Subcutaneous abdominal adipose tissue (tissue), 5 donors: ENCODE measurements around the gene ZNF343.

ENCODE experiments used
- H3K27ac ChIP-seq: one replicate; pipeline ENCODE4 v1.7.0; 2013; ENCODE audit warnings: low read depth, mild to moderate bottlenecking, inconsistent platforms, low read length, moderate library complexity
- H3K27me3 ChIP-seq, 5 donors: one replicate each; pipeline ENCODE4 v1.7.0; 2013; ENCODE audit warnings: low read length in 5 of 5, inconsistent platforms in 1 of 5; ENCODE audit not compliant: control insufficient read depth in 5 of 5, insufficient read depth in 4 of 5
- H3K36me3 ChIP-seq, 5 donors: one replicate each; pipeline ENCODE4 v1.7.0; 2013; ENCODE audit warnings: low read length in 5 of 5; ENCODE audit not compliant: control insufficient read depth in 5 of 5, insufficient read depth in 5 of 5
- H3K4me1 ChIP-seq, 5 donors: one replicate each; pipeline ENCODE4 v1.7.0; 2013; ENCODE audit warnings: low read length in 5 of 5, mild to moderate bottlenecking in 3 of 5, moderate library complexity in 1 of 5; ENCODE audit not compliant: control insufficient read depth in 5 of 5, insufficient read depth in 5 of 5
- H3K4me3 ChIP-seq, 5 donors: one replicate each; pipeline ENCODE4 v1.7.0; 2013; ENCODE audit warnings: low read length in 5 of 5, low read depth in 1 of 5
- H3K9ac ChIP-seq, 5 donors: one replicate each; pipeline ENCODE4 v1.7.0; 2013; ENCODE audit warnings: low read length in 5 of 5, mild to moderate bottlenecking in 4 of 5, moderate library complexity in 3 of 5
- H3K9me3 ChIP-seq, 5 donors: one replicate each; pipeline ENCODE4 v1.7.0; 2013; ENCODE audit warnings: low read length in 5 of 5; ENCODE audit not compliant: control insufficient read depth in 5 of 5
- donor health status: healthy.
- donor health status: healthy.
- donor health status: healthy.
- donor health status: healthy.
- donor health status: healthy.

Gene ZNF343

DNA sequence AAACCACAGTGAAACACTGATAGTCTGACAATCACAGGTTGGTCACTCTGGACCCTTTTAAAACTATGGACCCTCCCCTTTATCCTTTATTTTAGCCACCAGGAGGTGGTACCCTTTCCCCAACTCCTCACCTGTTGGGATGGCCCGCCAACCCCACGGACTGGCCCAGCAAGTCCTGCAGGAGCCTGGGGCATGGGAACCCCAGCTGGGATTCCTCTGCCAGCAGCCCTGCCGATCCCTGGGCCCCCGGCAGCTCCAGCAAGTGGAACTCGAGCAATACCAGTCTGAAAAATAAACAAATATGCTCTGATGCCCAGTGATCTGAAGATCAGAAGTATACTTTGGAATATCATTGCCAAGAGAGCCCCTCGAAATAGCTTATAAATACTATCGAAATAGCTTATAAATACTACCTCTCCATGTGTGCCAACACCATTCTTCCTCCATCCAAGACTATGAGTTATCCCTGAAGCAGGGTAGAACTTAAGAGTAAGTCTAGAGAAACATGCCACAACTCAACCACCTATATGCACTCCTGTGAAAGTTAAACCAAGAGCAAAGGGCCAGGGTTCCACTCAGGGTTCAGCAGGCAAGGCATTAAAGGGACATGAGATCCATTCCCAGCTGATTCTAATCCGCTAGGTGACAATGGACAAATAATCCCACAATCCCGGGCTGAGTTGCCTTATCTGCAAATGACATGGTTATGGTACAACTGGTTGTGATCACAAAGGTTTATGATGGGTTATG is 44.9 kb downstream of the ZNF343 start:
- Histone ChIP-seq H3K9me3 (no peaks in the 10 kb centered on the region), H3K27me3 (no peaks in the 10 kb centered on the region), H3K36me3 (peaks cover 49 to 89% (median 84%) of the 10 kb centered on the region in 5 donors), H3K9ac (no peak overlapping the region), H3K27ac (no peak overlapping the region), H3K4me3 (no peak overlapping the region), H3K4me1 (peaks cover 3 to 10% (median 7%) of the 10 kb centered on the region in 5 donors)

DNA sequence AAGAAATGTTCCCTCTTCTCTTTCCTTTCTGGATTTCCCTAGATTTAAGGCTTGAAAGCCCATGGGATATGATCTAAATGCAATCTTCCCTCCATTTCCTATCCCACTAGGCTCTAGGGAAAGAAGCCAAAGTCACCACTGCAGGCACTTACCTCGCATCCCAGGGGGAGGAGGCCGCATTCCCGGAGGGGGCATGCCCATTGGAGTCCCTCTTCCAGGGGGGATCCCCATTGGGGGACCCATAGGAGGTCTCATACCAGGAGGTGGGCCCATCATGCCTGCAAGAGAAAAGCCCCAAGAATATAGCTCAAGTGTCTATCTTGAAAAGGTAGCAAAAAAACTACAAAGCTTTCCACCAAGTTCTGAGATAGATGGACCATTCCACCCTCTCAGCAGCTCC is 46.2 kb downstream of the ZNF343 start:
- H3K27ac ChIP-seq = no peak overlapping the region
- H3K27me3 ChIP-seq = no peaks in the 10 kb centered on the region
- no peak overlapping the region for H3K4me3 ChIP-seq
- H3K36me3 ChIP-seq = peaks cover 52 to 81% (median 80%) of the 10 kb centered on the region in 5 donors
- peaks cover 0 to 3% (median 0%) of the 10 kb centered on the region in 5 donors for H3K4me1 ChIP-seq
- H3K9ac ChIP-seq = no peak overlapping the region
- H3K9me3 ChIP-seq = no peaks in the 10 kb centered on the region

DNA sequence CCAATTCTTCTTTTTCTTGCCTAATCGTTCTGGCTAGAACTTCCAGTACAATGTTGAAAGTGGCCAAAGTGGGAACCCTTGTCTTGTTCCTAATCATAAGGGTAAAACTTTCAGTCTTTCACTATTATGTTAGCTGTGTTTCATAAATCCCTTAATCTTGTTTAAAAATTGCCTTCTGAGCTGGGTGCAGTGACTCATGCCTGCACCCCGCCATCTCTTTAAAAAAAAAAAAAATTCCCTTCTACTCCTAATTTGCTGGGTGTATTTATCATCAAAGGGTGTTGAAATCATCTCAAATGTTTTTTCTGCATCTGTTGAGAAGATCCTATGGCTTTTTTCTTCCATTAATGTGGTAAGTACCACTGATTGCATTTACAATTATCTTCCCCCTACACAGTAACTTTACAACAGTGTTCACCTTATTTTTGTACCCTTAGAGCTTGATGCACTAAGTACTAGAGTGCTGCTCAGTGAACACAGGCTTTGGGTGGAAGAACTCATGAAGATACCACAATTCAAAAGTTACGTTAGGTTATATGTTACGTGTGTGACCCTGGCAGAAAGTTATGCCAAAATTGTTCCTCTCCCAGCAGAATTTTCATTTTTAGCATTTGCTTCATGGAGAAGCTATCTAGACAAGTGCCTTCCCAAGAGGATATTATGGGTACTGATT is 47.8 kb downstream of the ZNF343 start:
- Histone ChIP-seq H3K9ac (no peak overlapping the region), H3K27ac (no peak overlapping the region), H3K36me3 (peaks cover 44 to 67% (median 65%) of the 10 kb centered on the region in 5 donors), H3K27me3 (no peaks in the 10 kb centered on the region), H3K9me3 (no peaks in the 10 kb centered on the region), H3K4me1 (peaks cover 0 to 3% (median 0%) of the 10 kb centered on the region in 5 donors), H3K4me3 (no peak overlapping the region)

DNA sequence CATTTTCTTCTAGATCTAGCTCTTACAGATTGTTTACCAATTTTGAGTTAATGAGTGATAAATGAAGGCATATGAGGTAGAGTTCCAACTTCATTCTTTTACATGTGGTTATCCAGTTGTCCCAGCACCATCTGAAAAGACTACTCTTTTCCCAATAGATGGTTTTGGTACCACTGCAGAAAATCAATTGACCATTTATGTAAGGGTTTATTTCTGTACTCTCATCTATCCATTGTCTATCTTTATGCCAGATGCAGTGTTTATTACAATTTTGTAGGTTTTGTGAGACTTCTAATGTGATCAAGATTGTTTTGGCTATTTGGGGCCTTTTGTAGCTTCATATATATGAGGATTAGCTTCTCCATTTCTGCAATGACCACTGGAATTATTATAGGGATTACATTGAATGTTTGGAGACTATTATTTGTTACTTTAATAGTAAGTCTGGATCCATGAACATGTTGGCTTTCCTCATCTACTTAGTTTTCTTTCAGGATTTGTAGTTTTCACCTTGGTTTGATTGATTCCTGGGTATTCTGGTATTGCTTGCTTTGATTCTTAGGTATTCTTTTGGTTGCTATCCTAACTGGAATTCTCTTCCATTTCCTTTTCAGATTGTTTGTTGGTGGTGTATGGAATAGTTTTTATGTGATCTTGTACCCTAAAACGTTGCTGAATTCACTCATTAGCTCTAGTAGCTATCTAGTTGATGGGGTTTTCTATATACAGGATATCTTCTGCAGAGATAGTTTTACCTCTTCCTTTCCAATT is 48.5 kb downstream of the ZNF343 start:
- H3K36me3 ChIP-seq = peaks cover 44 to 60% (median 58%) of the 10 kb centered on the region in 5 donors

DNA sequence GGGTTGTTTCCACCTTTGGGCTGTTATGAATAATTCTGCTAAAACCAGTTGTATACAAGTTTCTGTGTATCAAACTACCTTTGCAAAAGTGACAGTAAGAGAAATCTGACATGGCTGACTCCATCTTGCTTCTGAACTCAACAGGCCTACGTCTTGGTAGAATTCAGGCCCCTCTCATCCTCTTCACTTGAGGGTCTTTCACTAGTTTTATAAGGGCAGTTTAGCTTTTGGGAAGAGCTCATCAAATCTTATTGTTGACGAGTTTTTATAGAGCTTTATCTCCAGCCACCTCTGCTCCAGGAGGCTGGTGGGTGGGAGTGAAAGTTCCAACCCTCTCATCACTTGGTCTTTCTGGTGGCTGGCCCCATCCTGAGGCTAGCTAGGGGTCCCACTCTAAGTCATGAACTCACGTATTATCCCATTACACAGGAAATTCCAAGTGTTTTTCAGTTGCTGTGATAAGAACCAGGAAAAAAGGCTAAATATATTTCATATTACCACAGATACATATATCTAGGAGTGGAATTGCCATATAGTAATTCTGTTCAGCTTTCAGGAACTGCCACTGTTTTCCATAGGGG is 49.7 kb downstream of the ZNF343 start:
- H3K4me3 ChIP-seq = no peak overlapping the region
- no peak overlapping the region for H3K9ac ChIP-seq
- no peaks in the 10 kb centered on the region for H3K27me3 ChIP-seq
- H3K27ac ChIP-seq = no peak overlapping the region
- no peaks in the 10 kb centered on the region for H3K9me3 ChIP-seq
- peaks cover 0 to 4% (median 3%) of the 10 kb centered on the region in 5 donors for H3K4me1 ChIP-seq
- H3K36me3 ChIP-seq = peaks cover 35 to 49% (median 46%) of the 10 kb centered on the region in 5 donors

More for the DNA sequence above, 48.5 kb downstream of the ZNF343 start:
- Histone ChIP-seq H3K4me3 (no peak overlapping the region), H3K27ac (no peak overlapping the region), H3K27me3 (no peaks in the 10 kb centered on the region), H3K9me3 (no peaks in the 10 kb centered on the region), H3K9ac (no peak overlapping the region), H3K4me1 (peaks cover 0 to 3% (median 0%) of the 10 kb centered on the region in 5 donors)

DNA sequence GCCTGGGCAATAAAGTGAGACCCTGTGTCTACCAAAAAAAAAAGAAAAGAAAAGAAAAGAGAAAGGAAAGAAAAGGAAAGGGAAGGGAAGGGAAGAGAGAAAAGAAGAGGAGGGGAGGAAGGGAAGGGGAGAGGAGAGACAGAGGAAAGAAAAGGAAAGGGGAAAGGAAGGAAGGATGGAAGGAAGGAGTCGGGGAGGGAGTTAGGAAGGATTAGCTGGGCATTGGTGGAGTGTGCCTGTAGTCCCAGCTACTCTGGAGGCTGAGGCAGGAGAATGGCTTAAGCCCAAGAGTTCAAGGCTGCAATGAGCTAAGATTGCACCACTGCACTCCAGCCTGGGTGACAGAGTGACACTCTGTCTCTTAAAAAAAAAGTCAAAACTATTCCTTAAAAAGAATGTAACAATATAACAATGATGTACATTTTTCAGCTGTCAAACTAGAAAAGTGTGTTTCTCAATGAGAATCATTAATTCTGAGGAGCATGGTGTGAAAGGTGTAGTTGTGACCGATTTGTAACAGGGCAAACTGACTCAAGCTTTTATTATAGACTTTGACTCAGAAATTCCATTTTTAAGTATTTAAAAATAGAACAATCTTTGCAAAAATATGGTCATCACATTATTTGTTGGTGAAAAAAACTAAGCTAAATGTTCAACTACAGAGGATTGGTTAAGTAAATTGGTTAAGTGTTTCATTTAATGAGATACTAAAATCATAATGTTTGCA is 52.8 kb downstream of the ZNF343 start:
- Histone ChIP-seq H3K9ac (no peak overlapping the region), H3K4me1 (peaks cover 0 to 20% (median 9%) of the 10 kb centered on the region in 5 donors), H3K9me3 (no peaks in the 10 kb centered on the region), H3K36me3 (peaks cover 15 to 18% (median 16%) of the 10 kb centered on the region in 5 donors), H3K27ac (no peak overlapping the region), H3K4me3 (no peak overlapping the region), H3K27me3 (no peaks in the 10 kb centered on the region)

DNA sequence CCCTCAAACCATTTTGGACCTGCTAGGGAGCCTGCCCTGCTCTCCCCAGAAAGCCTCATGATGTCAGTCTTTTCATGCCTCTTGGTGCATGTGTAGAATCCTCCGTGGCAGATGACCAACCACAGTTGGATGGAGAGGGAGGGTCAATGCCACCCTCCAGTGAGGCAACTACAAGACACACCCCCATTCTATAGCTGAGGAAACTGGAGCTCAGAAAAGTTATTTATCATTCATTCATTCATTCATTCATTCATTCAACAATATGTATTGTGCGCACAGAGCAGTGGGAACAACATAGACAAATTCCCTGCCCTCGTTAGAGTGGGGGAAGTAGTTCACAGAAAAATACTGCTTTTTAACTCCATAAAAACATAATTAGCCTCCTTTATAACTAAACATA is 54.9 kb downstream of the ZNF343 start:
- H3K9ac ChIP-seq = no peak overlapping the region
- no peaks in the 10 kb centered on the region for H3K27me3 ChIP-seq
- peaks cover 0 to 4% (median 0%) of the 10 kb centered on the region in 5 donors for H3K9me3 ChIP-seq
- H3K27ac ChIP-seq = no peak overlapping the region
- no peak overlapping the region for H3K4me3 ChIP-seq
- H3K36me3 ChIP-seq = peaks cover 0 to 3% (median 0%) of the 10 kb centered on the region in 5 donors
- H3K4me1 ChIP-seq = peaks cover 0 to 28% (median 15%) of the 10 kb centered on the region in 5 donors

DNA sequence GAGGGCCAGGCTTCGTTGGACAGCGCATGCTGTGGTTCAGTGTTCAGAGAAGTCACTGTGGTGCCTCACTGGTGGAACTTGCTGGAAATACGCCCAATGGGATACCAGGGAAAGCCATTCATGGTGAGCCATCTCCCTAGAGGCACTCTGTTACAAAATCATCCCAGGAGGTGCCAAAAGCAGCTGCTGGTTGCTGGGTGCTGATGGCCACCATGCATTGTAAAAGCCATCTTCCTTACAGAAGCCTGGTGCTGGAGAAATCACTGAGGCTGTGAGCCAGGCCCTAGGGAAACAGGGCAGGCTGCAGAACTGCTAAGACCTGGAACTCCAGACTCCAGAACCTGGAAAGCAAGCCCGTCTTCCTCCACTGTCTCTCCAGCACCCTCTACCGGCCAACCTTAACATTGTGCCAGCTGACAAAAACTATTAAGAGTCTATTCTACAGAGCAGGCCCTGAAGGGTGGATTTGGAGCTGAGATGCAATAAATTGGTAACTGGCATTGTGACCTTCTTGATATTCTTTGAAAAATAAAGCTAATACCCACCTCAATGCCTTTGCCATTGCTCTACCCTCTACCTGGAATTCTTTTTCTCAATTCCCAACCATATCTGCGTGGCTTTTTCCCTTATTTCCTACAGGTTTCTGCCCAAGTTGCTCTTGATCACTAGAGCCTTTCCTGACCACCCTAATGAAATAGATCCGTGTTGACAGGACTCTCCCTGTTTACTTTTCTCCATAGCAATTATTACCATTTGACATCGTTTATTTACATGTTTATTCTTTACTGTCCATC is 56.6 kb downstream of the ZNF343 start:
- no peak overlapping the region for H3K9ac ChIP-seq
- H3K27me3 ChIP-seq = no peaks in the 10 kb centered on the region
- H3K9me3 ChIP-seq = peaks cover 0 to 4% (median 0%) of the 10 kb centered on the region in 5 donors
- no peak overlapping the region for H3K27ac ChIP-seq
- H3K4me3 ChIP-seq = no peak overlapping the region
- no peaks in the 10 kb centered on the region for H3K36me3 ChIP-seq
- peaks cover 0 to 28% (median 15%) of the 10 kb centered on the region in 5 donors for H3K4me1 ChIP-seq

DNA sequence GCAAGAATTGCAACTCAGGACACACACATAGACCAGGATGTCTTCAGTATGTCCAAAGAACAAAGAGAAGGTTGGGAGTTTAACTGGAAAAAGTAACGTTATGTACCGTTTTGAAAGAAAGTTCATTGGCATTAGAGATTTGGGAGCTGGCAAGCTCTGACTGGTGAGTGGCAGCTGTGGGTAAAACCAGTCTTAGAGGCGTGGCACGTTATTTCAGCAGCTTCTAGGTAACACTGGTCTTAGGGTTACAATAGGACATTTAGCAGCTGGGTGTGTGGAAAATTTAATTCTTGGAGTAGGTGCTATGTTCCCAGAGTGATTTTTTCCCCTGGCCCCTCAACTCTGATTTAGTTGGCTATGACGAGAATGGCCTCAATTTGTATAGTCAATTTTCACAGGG is 57.3 kb downstream of the ZNF343 start:
- Histone ChIP-seq H3K9me3 (peaks cover 0 to 6% (median 4%) of the 10 kb centered on the region in 5 donors), H3K9ac (no peak overlapping the region), H3K27ac (no peak overlapping the region), H3K27me3 (no peaks in the 10 kb centered on the region), H3K4me3 (no peak overlapping the region), H3K4me1 (peaks cover 0 to 28% (median 15%) of the 10 kb centered on the region in 5 donors), H3K36me3 (no peaks in the 10 kb centered on the region)
